Hematopoietic multipotent progenitor cell treated with erythropoietin and hydrocortisone succinate and interleukin-3 and kit ligand, for 6 days (in vitro differentiated cells): ENCODE data around the gene KATNAL2.

Source experiments
- DNase-seq: peaks from one replicate; pipeline ENCODE4 v3.0.0-alpha.2; 2015

The KATNAL2 gene

GRCh38 chr18:46917108-46917802 is at the start of gene KATNAL2, which contains the start of gene PIAS2:
TSS of gene KATNAL2 (plus strand) at chr18:46917602. CDS start at chr18:46946873, 29,271 bp downstream.
TSS of gene PIAS2 (minus strand) at chr18:46917507. CDS start at chr18:46917345, 162 bp downstream.
- DNase-seq, result peak; percentile 88

- DNase-seq, result no peak
These were observed 49.1 kb upstream of the KATNAL2 start for GRCh38 chr18:46868169-46868921.

GRCh38 chr18:46877329-46877987 is 39.9 kb upstream of the KATNAL2 start:
- DNase-seq, result no peak

- no peak for DNase-seq
These were observed 34.2 kb upstream of the KATNAL2 start for GRCh38 chr18:46883180-46883579.

GRCh38 chr18:46886893-46887292 is 30.5 kb upstream of the KATNAL2 start:
- no peak for DNase-seq

GRCh38 chr18:46888965-46889364 is 28.4 kb upstream of the KATNAL2 start:
- DNase-seq, result no peak

- DNase-seq, result no peak
These were observed 25.6 kb upstream of the KATNAL2 start for GRCh38 chr18:46891742-46892214.

- DNase-seq, result no peak
These were observed 24.6 kb upstream of the KATNAL2 start for GRCh38 chr18:46892842-46893241.

- peak; percentile 24 for DNase-seq
These were observed 24.0 kb upstream of the KATNAL2 start for GRCh38 chr18:46893360-46893759.

GRCh38 chr18:46894124-46894523 is 23.3 kb upstream of the KATNAL2 start:
- DNase-seq, result no peak

GRCh38 chr18:46899274-46899948 is 18.0 kb upstream of the KATNAL2 start:
- no peak for DNase-seq

GRCh38 chr18:46903406-46903805 is 14.0 kb upstream of the KATNAL2 start:
- DNase-seq, result no peak

- no peak for DNase-seq
These were observed 7.9 kb upstream of the KATNAL2 start for GRCh38 chr18:46909497-46909896.

- no peak for DNase-seq
These were observed 6.5 kb upstream of the KATNAL2 start for GRCh38 chr18:46910856-46911255.

GRCh38 chr18:46915800-46916550 is 1.4 kb upstream of the KATNAL2 start:
- no peak for DNase-seq

- DNase-seq, result peak; percentile 60
These were observed 773 bp upstream of the KATNAL2 start for GRCh38 chr18:46916551-46917107.

GRCh38 chr18:46917803-46918600 is 600 bp downstream of the KATNAL2 start:
- DNase-seq, result peak; percentile 78

GRCh38 chr18:46920067-46920466 is 2.7 kb downstream of the KATNAL2 start:
- no peak for DNase-seq

GRCh38 chr18:46920653-46921052 is 3.3 kb downstream of the KATNAL2 start:
- DNase-seq, result peak; percentile 35

GRCh38 chr18:46939337-46939963 is 22.0 kb downstream of the KATNAL2 start:
- DNase-seq, result no peak
